ENCODE data around the gene BMP6. TPM values are rescaled to one million over a fixed set of nuclear protein-coding genes. Genes with fewer than 3 reads are reported as not detected.
A peak's percentile ranks its signal among the peaks of the same experiment; 100 is the strongest.

Gene BMP6
- total RNA-seq, 2 experiments from 2014 or later: not detected

DNA sequence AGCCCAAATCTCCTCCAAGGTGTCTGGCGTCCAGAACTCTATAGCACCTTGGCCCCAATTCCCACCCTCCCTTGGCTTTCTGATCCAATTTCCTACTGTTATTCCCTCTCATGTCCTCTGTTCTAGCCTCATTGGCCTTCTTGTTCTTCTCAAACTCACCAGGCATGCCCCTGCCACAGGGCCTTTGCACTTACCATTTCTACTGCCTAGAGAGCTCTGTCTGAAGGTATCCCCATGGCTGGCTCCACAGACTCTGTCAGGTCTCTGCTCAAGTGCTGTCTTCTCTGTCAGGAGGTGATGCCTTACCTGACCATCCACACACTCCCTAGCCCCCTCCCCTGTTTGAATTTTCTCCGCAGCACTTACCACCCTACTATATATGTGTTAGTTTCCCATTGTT, 5.6 kb upstream of the BMP6 start:
- Mint-ChIP-seq H3K27me3 (peaks cover 65% of the 10 kb centered on the region), H3K4me1 (ENCODE audit: low read depth) (no peaks in the 10 kb centered on the region), H3K27ac (no peak overlapping the region), H3K4me3 (no peak overlapping the region), H3K9me3 (peaks cover 3% of the 10 kb centered on the region), H3K36me3 (ENCODE audit: low read depth) (no peaks in the 10 kb centered on the region)
- Histone ChIP-seq H3K27ac (ENCODE audit: low read depth in 1 of 2, low read length in 2 of 2) (no peak overlapping the region), H3K4me3 (ENCODE audit: low read length) (no peak overlapping the region), H3K27me3 (ENCODE audit: control insufficient read depth in 1 of 2, insufficient read depth in 2 of 2, low read length in 2 of 2) (peaks cover 10 to 22% of the 10 kb centered on the region in 2 experiments), H3K9me3 (ENCODE audit: control insufficient read depth in 1 of 2, insufficient read depth in 1 of 2, low read length in 2 of 2) (no peaks in the 10 kb centered on the region), H3K4me1 (ENCODE audit: insufficient read depth, low read length) (no peaks in the 10 kb centered on the region), H3K36me3 (ENCODE audit: insufficient read depth, low read length) (no peaks in the 10 kb centered on the region)
- DNase-seq (no peak), ATAC-seq (ENCODE audit: poor library complexity) (no peak)
- TF ChIP-seq, protein P1, sequence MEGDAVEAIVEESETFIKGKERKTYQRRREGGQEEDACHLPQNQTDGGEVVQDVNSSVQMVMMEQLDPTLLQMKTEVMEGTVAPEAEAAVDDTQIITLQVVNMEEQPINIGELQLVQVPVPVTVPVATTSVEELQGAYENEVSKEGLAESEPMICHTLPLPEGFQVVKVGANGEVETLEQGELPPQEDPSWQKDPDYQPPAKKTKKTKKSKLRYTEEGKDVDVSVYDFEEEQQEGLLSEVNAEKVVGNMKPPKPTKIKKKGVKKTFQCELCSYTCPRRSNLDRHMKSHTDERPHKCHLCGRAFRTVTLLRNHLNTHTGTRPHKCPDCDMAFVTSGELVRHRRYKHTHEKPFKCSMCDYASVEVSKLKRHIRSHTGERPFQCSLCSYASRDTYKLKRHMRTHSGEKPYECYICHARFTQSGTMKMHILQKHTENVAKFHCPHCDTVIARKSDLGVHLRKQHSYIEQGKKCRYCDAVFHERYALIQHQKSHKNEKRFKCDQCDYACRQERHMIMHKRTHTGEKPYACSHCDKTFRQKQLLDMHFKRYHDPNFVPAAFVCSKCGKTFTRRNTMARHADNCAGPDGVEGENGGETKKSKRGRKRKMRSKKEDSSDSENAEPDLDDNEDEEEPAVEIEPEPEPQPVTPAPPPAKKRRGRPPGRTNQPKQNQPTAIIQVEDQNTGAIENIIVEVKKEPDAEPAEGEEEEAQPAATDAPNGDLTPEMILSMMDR (IDR thresholded peaks at IDR 0.05): no peak
- POLR2A ChIA-PET: no interaction called here
- intact Hi-C loops (cut with DNase I, micrococcal nuclease): loop anchor here (5.0 kb wide), 1 partner anchor 287 kb away; no protein-coding TSS in a partner anchor
- CTCF ChIA-PET: no interaction called here

DNA sequence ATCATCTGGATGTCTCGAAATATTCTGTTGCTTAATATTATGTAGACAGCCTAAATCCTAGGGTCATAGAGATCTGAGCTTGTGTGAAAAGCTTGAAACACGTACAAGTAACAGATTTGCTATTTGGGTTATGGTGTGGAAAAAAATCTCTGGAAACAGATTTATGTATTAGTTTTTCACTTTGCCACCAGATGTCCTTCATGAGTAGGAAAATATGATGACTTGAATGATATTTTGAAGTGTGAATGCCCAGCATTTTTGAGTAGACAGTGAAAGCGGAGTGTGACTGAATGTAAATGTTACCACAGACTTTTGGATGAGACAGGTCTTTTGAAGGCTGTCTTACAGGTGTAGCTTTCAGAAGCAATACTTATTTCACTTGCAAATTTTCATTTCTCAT, 4.2 kb upstream of the BMP6 start:
- Histone ChIP-seq H3K27me3 (ENCODE audit: control insufficient read depth in 1 of 2, insufficient read depth in 2 of 2, low read length in 2 of 2) (peaks cover 23 to 30% of the 10 kb centered on the region in 2 experiments), H3K9me3 (ENCODE audit: control insufficient read depth in 1 of 2, insufficient read depth in 1 of 2, low read length in 2 of 2) (no peaks in the 10 kb centered on the region), H3K36me3 (ENCODE audit: insufficient read depth, low read length) (no peaks in the 10 kb centered on the region), H3K4me1 (ENCODE audit: insufficient read depth, low read length) (peaks cover 8% of the 10 kb centered on the region), H3K4me3 (ENCODE audit: low read length) (no peak overlapping the region), H3K27ac (ENCODE audit: low read depth in 1 of 2, low read length in 2 of 2) (no peak overlapping the region)
- no peaks in the 10 kb centered on the region for H3K36me3 Mint-ChIP-seq (ENCODE audit: low read depth)
- no peaks in the 10 kb centered on the region for H3K4me1 Mint-ChIP-seq (ENCODE audit: low read depth)
- H3K27me3 Mint-ChIP-seq: peaks cover 72% of the 10 kb centered on the region
- no peak overlapping the region for H3K4me3 Mint-ChIP-seq
- H3K9me3 Mint-ChIP-seq: no peaks in the 10 kb centered on the region
- H3K27ac Mint-ChIP-seq: no peak overlapping the region
- no peak for DNase-seq
- TF ChIP-seq, protein P1 (IDR thresholded peaks at IDR 0.05): no peak
- intact Hi-C loops (cut with DNase I, micrococcal nuclease): loop anchor here (2.0 to 5.0 kb wide), 3 partner anchors 286 to 497 kb away; no protein-coding TSS in a partner anchor
- no peak for ATAC-seq (ENCODE audit: poor library complexity)
- ChIA-PET CTCF (interaction anchor here (0.8 kb wide), 1 partner anchor 489 kb away, joined by 3 read pairs; no protein-coding TSS in a partner anchor), POLR2A (no interaction called here)

DNA sequence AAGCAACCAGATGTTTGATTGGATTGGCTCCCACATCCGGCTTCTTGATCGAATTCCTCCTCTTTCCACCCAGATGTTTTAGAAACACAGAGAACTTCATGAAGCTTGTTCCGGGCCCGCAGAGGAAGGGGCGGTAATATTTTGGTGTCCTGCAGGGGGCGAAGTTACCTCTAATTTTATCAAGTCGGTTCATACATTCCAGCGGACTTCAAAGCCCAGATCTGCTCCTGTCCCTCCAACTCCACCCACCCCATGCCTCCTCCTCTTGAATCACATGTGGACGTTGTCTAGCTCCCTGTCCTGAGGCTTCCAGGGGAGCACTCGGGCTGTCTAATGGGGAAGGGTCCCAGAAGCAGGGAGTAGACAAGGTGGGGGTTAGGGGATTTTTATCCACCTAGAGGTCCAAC, 2.9 kb upstream of the BMP6 start:
- peak overlapping the region; percentile 10 for H3K4me3 Mint-ChIP-seq
- H3K9me3 Mint-ChIP-seq: no peaks in the 10 kb centered on the region
- H3K9me3 ChIP-seq (ENCODE audit: control insufficient read depth in 1 of 2, insufficient read depth in 1 of 2, low read length in 2 of 2): peaks cover 0 to 1% of the 10 kb centered on the region in 2 experiments
- peaks cover 19% of the 10 kb centered on the region for H3K4me1 ChIP-seq (ENCODE audit: insufficient read depth, low read length)
- intact Hi-C loops (cut with DNase I, micrococcal nuclease): loop anchor here (2.0 to 5.0 kb wide), 3 partner anchors 284 to 496 kb away; no protein-coding TSS in a partner anchor
- peak; percentile 58 for ATAC-seq (ENCODE audit: poor library complexity)
- no peak overlapping the region for H3K27ac ChIP-seq (ENCODE audit: low read depth in 1 of 2, low read length in 2 of 2)
- H3K27ac Mint-ChIP-seq: no peak overlapping the region
- TF ChIP-seq, protein P1 (IDR thresholded peaks at IDR 0.05): peak; percentile 42
- H3K27me3 Mint-ChIP-seq: peaks cover 71% of the 10 kb centered on the region
- ChIA-PET CTCF (interaction anchor here (1.0 kb wide), 1 partner anchor 496 kb away, joined by 3 read pairs; no protein-coding TSS in a partner anchor), POLR2A (interaction anchor here (0.7 kb wide), 1 partner anchor 328 kb away, joined by 3 read pairs; no protein-coding TSS in a partner anchor)
- no peak overlapping the region for H3K4me3 ChIP-seq (ENCODE audit: low read length)
- H3K27me3 ChIP-seq (ENCODE audit: control insufficient read depth in 1 of 2, insufficient read depth in 2 of 2, low read length in 2 of 2): peaks cover 26 to 33% of the 10 kb centered on the region in 2 experiments
- H3K4me1 Mint-ChIP-seq (ENCODE audit: low read depth): peaks cover 2% of the 10 kb centered on the region
- H3K36me3 Mint-ChIP-seq (ENCODE audit: low read depth): no peaks in the 10 kb centered on the region
- peak; percentile 13 to 68 (median 43) for DNase-seq
- no peaks in the 10 kb centered on the region for H3K36me3 ChIP-seq (ENCODE audit: insufficient read depth, low read length)

All from CD4-positive, alpha-beta T cell (primary cell).